Measurements from ENCODE around the gene ACAA1.
A peak's percentile ranks its signal among the peaks of the same experiment; 100 is the strongest.

Gene ACAA1

DNA sequence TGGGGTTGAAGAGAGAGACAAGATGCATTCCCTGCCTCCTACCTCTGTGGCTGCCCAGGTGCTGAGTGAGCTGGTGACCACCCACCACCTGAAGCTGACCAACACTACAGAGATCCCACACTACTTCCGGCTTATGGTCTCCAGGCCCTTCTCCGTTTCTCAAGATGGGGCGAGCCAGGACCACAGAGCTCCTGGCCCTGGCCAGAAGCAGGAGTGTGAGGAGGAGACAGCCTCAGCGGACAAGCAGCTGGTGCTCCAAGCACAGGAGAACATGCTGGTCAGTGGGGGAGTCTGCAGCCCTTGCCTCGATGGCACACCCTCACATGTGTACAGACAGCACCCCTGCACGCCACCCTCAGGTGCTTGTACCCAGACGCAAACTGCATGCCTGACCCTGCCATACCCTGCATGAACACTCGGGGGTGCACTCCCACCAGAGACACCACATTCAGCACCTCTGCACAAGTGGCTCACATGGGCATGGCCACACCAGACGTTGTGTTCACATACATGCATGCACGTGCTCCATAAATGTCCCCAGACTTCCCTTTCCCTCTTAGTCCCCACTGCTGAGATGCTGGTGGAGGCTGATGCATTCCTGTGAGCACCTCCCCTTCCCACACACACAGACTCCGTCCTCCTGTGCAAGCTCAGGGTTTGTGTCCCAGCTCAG lies 19.0 kb downstream of the ACAA1 start:
- peak; percentile 12 for DNase-seq

DNA sequence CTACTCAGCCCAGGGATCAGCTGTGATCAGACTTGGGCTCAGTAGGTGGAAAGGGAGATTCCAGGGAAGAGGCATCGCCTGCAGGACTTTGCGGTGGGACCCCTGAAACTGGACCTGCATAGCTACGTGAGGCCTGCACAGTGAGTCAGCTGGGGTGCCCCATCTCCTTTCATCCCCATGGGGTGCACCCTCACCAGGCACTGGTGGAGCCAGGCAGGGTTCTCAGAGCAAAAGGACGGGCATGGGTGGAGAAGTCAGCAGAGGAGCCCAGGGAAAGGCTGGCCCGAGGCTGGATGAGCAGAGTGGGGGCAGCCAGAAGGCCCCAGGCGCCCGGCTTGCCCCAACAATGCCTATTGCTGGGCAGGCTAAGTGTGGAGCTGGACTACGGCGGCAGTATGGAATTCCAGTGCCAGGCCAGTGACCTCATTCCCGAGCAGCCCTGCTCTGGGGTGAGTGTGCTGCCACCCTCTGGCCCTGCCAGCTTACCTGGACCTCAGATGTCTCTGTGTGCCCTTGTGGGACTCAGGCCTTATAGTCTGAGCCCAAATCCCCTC lies 19.7 kb downstream of the ACAA1 start:
- DNase-seq: no peak

DNA sequence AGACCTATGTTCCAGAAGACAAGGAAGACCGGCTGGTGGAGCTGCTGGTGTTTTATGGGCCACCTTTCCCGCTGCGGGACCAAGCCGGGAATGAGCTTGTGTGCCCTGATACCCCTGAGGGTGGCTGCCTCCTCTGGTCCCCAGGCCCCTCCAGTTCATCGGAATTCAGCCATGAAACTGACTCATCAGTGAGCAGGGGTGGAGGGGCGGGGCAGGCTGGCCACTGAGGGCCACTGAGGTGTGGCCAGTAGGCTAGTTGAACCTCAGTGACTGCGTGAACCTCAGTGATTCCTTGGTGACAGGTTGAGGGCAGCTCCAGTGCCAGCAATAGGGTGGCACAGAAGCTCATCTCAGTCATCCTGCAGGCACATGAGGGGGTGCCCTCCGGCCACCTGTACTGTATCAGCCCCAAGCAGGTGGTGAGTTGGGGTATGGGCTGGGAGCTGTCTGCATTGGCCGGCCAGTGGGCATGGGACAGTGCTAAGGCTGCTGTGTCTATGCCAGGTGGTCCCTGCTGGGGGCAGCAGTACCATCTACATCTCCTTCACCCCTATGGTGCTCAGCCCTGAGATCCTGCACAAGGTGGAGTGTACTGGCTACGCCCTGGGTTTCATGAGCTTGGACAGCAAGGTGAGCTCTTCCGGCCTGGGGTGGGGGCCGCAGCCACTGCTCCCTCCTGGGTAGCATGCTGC lies 20.3 kb downstream of the ACAA1 start:
- DNase-seq: no peak

GRCh38 chr3:38115645-38116427 lies 21.1 kb downstream of the ACAA1 start:
- DNase-seq: no peak

- no peak for DNase-seq
Measured at GRCh38 chr3:38114875-38115644, 21.9 kb downstream of the ACAA1 start.

- no peak for DNase-seq
Measured at GRCh38 chr3:38114052-38114874, 22.7 kb downstream of the ACAA1 start.

GRCh38 chr3:38112378-38112761 lies 24.6 kb downstream of the ACAA1 start:
- DNase-seq: no peak

GRCh38 chr3:38111696-38112377 lies 25.1 kb downstream of the ACAA1 start:
- no peak for DNase-seq

GRCh38 chr3:38111201-38111600 lies 25.7 kb downstream of the ACAA1 start:
- no peak for DNase-seq

DNA sequence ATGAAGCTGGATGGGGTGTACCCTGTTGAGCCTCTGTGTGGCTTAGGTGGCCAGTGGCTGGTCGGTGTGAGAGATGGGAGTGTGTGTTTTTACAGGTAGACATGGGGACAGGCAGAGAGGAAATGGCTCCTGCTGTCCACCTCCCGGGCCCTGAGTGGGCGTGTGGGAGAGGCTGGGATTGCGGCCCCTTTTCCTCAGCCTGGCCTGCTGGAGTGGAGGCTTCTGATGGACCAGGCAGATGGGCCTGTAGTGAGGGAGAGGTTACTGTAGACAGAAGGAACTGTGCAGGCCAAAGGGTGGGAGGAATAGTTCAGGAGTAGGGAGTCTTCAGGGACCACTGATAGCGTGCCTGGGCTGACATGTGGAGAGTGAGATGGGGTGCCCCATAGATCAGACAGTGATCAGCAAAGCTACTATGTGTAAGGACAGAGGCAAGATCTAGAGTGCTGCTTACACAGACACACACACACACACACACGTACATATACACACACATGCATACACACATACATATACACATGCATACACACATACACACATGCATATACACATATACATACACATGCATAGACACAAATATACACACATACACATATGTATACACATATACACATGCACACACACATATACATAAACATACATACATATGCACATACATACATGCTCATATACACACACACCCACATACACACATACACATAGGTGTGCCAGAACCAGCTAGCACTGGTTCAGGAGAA lies 26.4 kb downstream of the ACAA1 start:
- DNase-seq: no peak

DNA sequence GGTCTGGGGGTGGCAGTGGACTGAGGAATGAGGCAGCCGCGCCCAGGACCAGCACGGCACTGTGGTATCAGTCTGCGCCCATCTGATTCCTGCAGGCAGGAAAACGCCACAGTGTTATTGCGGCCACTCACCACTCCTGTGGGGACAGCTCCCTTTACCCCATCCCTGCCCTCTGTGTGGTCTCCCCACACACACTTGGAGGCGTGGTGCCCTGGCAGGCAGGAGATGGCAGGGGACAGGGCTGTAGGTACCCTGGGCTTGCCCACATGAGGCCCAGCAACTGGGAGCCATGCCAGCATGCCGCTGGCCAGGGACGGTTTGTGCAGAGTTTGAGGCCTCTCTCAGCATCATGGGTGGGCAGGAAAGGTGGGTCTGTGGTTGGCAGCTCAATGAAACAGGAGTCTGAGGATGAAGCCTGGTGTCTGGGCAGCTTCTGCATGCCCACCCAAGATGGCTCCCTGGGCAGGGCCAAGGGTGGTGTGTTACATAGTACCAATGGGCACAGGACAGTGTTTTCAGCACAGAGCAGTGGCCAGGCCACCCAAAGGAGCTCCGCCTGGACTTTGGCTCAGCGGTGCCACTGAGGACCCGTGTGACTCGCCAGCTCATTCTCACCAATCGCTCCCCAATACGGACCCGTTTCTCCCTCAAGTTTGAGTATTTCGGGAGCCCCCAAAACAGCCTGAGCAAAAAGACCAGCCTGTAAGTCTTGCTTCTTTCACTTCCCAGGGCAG lies 27.2 kb downstream of the ACAA1 start:
- DNase-seq: no peak

GRCh38 chr3:38108649-38109579 lies 28.0 kb downstream of the ACAA1 start:
- no peak for DNase-seq

DNA sequence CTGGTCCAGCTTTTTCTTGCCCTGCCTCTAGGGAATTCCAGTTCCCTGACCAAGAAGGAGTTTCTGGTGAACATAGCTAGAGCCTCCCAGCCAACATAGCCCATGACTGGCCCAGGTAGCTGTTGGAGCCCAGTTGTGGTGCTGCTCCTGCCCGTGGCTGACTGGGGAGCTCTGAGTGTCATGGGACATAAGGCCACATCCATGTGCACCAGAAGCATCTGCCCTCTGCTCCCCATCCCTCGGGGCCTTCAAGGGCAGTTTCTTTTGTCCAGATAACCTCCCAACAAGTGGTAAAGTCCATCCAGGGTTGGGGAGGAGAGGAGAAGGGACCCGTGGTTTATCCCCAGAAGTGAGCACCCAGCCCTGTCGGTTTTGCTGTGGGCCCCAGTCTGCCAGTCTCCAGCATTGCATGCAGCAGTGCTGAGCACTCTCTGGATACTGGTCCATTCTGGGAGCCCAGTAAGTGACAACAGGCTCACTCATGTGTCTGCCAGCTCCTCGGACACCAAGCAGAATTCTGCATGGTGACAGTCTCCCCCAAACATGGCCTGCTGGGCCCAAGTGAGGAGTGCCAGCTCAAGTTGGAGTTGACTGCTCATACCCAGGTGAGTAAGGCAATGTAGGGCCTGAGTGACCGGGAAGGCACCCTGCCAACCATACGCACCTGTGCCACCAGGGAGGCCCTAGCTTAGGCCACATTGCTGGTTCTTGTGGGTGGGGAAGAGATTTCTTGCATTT lies 28.8 kb downstream of the ACAA1 start:
- DNase-seq: no peak

GRCh38 chr3:38105525-38105924 lies 31.4 kb downstream of the ACAA1 start:
- DNase-seq: no peak

GRCh38 chr3:38102444-38102814 lies 34.5 kb downstream of the ACAA1 start:
- no peak for DNase-seq

GRCh38 chr3:38101811-38102443 lies 35.0 kb downstream of the ACAA1 start:
- no peak for DNase-seq

GRCh38 chr3:38100498-38100897 lies 36.4 kb downstream of the ACAA1 start:
- DNase-seq: no peak

DNA sequence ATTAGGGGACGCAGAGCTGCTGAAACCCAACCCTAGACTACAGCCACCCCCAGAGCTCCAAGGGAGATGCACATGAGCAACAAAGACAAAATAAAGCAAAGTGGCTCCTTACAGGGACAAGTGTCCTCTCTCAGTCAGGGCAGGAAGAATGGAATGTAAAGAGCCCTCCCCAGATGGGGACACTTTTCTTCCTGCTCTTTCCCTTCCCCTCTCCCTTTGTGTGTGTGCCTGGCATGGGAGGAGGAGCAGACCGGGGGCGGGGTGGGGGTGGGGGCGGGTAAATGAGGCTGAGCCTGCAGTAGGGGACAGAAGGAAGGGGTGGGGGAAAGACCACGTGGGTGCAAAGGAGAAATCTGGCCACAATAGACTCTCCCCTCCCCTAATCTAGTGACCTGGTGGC lies 37.4 kb downstream of the ACAA1 start:
- no peak for DNase-seq
